ENCODE results near the gene OR9Q1. TPM values are rescaled to one million over a fixed set of nuclear protein-coding genes. Genes with fewer than 3 reads are reported as not detected.

The OR9Q1 gene
- total RNA-seq, 4 donors from 2014 or later, result not detected

- no peak for TF ChIP-seq CTCF (IDR thresholded peaks at IDR 0.05)
- DNase-seq (ENCODE audit: low spot score), result no peak
- peak; percentile 84 for ATAC-seq (ENCODE audit: low FRiP score)
Observed at GRCh38 chr11:58028687-58029411, 5.2 kb downstream of the OR9Q1 start.

- no peak for TF ChIP-seq CTCF (IDR thresholded peaks at IDR 0.05)
- ATAC-seq (ENCODE audit: low FRiP score) (no peak), DNase-seq (ENCODE audit: low spot score) (no peak)
Observed at GRCh38 chr11:58030653-58031052, 7.0 kb downstream of the OR9Q1 start, which contains the start of gene OR6Q1. OR6Q1 (plus strand) TSS chr11:58030953; CDS start chr11:58030953, 0 bp downstream.

GRCh38 chr11:58034471-58034870 lies 10.8 kb downstream of the OR9Q1 start:
- ATAC-seq (ENCODE audit: low FRiP score), result no peak
- no peak for DNase-seq (ENCODE audit: low spot score)
- TF ChIP-seq CTCF (IDR thresholded peaks at IDR 0.05), result no peak

- no peak for ATAC-seq (ENCODE audit: low FRiP score)
- DNase-seq (ENCODE audit: low spot score), result no peak
- no peak for TF ChIP-seq CTCF (IDR thresholded peaks at IDR 0.05)
Observed at GRCh38 chr11:58039589-58039988, 15.9 kb downstream of the OR9Q1 start.

- no peak for ATAC-seq (ENCODE audit: low FRiP score)
Observed at GRCh38 chr11:58043379-58043778, 19.7 kb downstream of the OR9Q1 start.

GRCh38 chr11:58046231-58046630 lies 22.6 kb downstream of the OR9Q1 start:
- no peak for TF ChIP-seq CTCF (IDR thresholded peaks at IDR 0.05)
- ATAC-seq (ENCODE audit: low FRiP score) (no peak), DNase-seq (ENCODE audit: low spot score) (no peak)

More at GRCh38 chr11:58043379-58043778, 19.7 kb downstream of the OR9Q1 start:
- no peak for TF ChIP-seq CTCF (IDR thresholded peaks at IDR 0.05)
- no peak for DNase-seq (ENCODE audit: low spot score)

GRCh38 chr11:58047818-58048217 lies 24.1 kb downstream of the OR9Q1 start:
- ATAC-seq (ENCODE audit: low FRiP score) (no peak), DNase-seq (ENCODE audit: low spot score) (no peak)
- TF ChIP-seq CTCF (IDR thresholded peaks at IDR 0.05), result no peak
